Dendritic cell treated with granulocyte-macrophage colony-stimulating factor and Interleukin-4, amounts not matched to agents 40 ng/mL and 50 ng/mL, for 4 days (primary cell): Measurements from ENCODE around the gene SLC24A4.

Experiments used
- H3K27ac Mint-ChIP-seq: one replicate; pipeline ENCODE4 v1.8.0; 2022; ENCODE audit warnings: mild to moderate bottlenecking, mixed read lengths
- H3K27me3 Mint-ChIP-seq: one replicate; pipeline ENCODE4 v1.8.0; 2022; ENCODE audit warnings: mild to moderate bottlenecking, mixed read lengths
- H3K36me3 Mint-ChIP-seq: one replicate; pipeline ENCODE4 v1.8.0; 2022; ENCODE audit warnings: low read depth, mixed read lengths
- H3K4me1 Mint-ChIP-seq: one replicate; pipeline ENCODE4 v1.8.0; 2022; ENCODE audit warnings: low read depth, mixed read lengths
- H3K4me3 Mint-ChIP-seq: one replicate; pipeline ENCODE4 v1.8.0; 2022; ENCODE audit warnings: mild to moderate bottlenecking, moderate library complexity, mixed read lengths
- H3K9me3 Mint-ChIP-seq: one replicate; pipeline ENCODE4 v1.8.0; 2022; ENCODE audit warnings: mixed read lengths
- intact Hi-C: fragments of 100-400 bp; cut with micrococcal nuclease; formaldehyde crosslinking; loops from one replicate; pipeline ENCODE4 v1.15.0; 2022

The SLC24A4 gene

DNA sequence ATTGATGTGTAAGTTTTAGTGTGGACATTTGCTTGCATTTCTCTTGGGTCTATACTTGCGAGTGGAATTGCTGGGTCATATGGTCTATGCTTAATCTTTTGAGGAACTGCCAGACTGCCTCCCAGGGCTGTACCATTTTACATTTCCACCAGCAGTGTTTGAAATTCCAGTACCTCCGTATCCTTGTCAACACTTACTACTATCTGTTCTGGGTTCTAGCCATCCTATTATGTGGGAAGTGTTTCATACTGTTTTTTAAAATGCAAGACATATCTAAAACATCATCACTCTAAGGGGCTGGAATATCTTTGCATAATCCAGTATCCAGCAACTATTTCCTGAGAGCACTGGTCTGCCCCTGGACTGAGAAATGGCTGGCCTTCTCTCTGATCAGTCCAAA, 110.4 kb downstream of the SLC24A4 start:
- Mint-ChIP-seq H3K27ac (no peak overlapping the region), H3K4me1 (peaks cover 7% of the 10 kb centered on the region), H3K4me3 (no peak overlapping the region), H3K9me3 (peaks cover 13% of the 10 kb centered on the region), H3K36me3 (no peaks in the 10 kb centered on the region), H3K27me3 (peaks cover 3% of the 10 kb centered on the region)
- intact Hi-C loops: no loop called here

DNA sequence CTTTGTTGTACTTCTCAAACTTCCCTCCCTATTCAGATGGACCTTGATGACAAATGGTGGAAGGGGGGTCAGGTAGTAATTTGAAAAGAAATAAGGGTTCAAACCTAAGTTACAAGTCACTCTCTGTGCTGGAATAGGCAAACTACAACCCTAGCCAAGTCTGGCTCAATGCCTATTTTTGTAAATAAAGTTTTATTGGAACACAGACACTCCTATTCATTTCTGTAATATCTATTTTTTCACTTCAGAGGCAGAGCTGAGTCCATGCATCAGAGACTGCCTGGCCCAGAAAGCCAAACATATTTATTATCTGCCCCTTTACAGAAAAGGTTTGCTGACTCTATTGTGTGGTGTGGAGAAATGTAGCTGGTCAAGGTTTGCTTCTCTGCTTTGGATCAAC, 112.2 kb downstream of the SLC24A4 start:
- Mint-ChIP-seq H3K9me3 (peaks cover 13% of the 10 kb centered on the region), H3K27me3 (peaks cover 9% of the 10 kb centered on the region)

DNA sequence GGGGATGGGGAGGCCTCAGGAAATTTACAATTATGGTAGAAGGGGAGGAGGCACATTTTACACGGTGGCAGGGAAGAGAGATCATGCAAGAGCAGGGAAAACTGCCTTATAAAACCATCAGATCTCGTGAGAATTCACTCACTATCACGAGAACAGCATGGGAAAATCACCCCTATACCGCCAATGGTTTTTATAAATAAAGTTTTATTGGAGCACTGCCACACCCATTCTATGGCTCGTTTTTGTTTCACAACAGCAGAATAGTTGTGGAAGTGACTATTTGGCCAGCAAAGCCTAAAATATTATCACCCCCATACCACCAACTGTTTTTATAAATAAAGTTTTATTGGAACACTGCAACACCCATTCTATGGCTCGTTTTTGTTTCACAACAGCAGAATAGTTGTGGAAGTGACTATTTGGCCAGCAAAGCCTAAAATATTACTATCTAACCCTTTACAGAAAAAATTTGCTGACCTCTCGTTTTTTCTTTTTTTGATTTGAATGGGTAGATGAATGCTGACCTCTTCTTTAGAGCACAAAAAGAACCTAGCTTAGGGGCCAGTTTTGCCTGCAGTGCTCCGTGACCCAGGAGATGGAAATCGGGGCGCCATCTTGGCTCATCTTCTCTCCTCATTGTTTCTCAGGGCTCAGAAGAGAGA, 113.3 kb downstream of the SLC24A4 start:
- no peak overlapping the region for H3K4me3 Mint-ChIP-seq
- H3K27me3 Mint-ChIP-seq: peaks cover 8% of the 10 kb centered on the region
- H3K36me3 Mint-ChIP-seq: no peaks in the 10 kb centered on the region
- peaks cover 17% of the 10 kb centered on the region for H3K4me1 Mint-ChIP-seq
- peaks cover 13% of the 10 kb centered on the region for H3K9me3 Mint-ChIP-seq
- no peak overlapping the region for H3K27ac Mint-ChIP-seq
- intact Hi-C loops: no loop called here

More for the DNA sequence above, 112.2 kb downstream of the SLC24A4 start:
- intact Hi-C loops: no loop called here
- Mint-ChIP-seq H3K27ac (no peak overlapping the region), H3K4me1 (peaks cover 10% of the 10 kb centered on the region), H3K36me3 (no peaks in the 10 kb centered on the region), H3K4me3 (no peak overlapping the region)

DNA sequence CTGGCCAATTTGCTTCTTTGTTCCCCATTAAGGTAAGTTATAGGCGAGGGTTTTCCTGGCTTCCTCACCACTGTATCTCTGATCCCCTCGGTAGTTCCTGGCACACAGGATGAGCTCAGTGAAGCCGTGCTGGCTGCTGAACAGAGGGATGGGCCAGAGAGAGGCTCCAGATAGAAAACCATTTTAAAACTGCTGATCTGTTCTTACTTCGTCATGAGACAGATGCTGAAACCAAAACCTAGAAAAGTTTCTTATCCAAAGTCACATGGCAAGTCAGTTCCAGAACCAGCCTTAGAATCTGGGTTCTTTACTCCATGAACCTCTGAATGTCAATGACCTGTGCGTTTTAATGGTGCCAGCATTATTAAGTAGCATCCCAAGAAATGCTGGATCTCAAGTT, 114.3 kb downstream of the SLC24A4 start:
- Mint-ChIP-seq H3K27me3 (peaks cover 11% of the 10 kb centered on the region), H3K36me3 (no peaks in the 10 kb centered on the region), H3K4me1 (peaks cover 26% of the 10 kb centered on the region), H3K27ac (no peak overlapping the region), H3K9me3 (peaks cover 13% of the 10 kb centered on the region), H3K4me3 (no peak overlapping the region)
- intact Hi-C loops: no loop called here

DNA sequence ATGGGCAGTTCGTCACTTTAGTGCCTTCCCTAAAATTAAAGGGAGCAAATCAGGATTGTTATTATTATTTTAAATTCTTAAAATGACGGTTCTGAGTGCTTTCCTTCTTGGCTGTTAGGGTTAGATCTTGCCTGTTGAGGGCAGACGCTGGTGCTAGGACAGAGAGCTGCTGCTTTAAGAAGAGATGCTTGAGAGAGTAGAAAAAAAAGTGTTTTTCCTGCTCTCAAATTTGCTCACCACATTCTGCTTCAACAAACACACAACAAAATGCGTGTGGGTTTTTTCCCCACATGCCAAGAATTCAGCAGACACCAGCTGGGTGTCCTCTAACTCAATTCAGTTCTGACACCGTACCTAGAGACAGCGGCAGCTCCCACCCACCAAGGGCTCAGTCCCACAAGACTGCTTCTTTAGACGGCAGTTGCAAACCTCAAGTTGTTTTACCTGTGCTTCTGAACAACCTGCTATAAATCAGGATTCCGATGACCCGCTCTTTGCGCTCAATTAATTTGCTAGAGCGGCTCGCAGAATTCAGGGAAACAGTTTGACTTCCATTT, 114.8 kb downstream of the SLC24A4 start:
- H3K27me3 Mint-ChIP-seq: peaks cover 11% of the 10 kb centered on the region
- H3K36me3 Mint-ChIP-seq: no peaks in the 10 kb centered on the region
- peaks cover 31% of the 10 kb centered on the region for H3K4me1 Mint-ChIP-seq
- peaks cover 13% of the 10 kb centered on the region for H3K9me3 Mint-ChIP-seq
- no peak overlapping the region for H3K27ac Mint-ChIP-seq
- intact Hi-C loops: no loop called here
- H3K4me3 Mint-ChIP-seq: no peak overlapping the region

DNA sequence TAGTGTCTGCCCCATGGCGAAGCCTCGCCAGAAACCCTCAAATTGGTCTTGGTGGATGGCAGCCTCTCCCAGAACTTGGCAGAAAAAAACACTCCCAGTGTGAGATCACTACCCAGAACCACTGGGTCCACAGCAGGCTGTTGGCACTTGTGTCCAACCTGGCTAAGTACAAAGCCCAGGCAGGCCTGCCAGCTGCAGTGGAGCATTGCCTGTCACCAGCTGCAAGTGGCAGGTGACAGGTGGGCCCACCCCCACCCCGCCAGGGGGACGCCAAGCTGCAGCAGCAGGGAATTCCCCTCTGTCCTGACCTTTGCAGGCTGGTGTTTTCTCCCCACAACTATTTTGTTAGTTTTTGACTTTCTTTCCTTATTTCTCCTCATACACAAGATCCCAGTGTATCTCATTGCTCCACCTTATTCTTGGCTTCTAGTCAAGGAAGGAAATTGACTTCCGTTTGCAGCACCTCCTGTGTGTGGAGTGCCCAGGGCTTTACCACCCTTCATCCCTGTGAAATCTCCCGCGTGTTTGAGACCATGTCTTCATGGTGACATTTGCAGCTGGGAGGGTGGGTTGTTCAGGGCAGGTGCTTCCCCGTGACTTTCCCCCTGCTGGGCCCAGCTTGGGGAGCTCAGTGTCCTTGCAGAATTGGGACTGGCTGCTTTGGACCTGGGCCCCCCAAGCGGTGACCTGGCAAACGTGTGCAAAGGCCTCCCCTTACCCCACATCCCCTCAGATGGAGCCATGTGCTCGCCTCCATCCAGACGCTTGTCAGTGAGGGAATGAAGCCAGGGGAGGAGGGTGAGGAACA, 116.8 kb downstream of the SLC24A4 start:
- Mint-ChIP-seq H3K36me3 (no peaks in the 10 kb centered on the region), H3K27me3 (peaks cover 11% of the 10 kb centered on the region), H3K27ac (no peak overlapping the region), H3K4me3 (no peak overlapping the region), H3K9me3 (no peaks in the 10 kb centered on the region), H3K4me1 (peaks cover 34% of the 10 kb centered on the region)
- intact Hi-C loops: no loop called here

DNA sequence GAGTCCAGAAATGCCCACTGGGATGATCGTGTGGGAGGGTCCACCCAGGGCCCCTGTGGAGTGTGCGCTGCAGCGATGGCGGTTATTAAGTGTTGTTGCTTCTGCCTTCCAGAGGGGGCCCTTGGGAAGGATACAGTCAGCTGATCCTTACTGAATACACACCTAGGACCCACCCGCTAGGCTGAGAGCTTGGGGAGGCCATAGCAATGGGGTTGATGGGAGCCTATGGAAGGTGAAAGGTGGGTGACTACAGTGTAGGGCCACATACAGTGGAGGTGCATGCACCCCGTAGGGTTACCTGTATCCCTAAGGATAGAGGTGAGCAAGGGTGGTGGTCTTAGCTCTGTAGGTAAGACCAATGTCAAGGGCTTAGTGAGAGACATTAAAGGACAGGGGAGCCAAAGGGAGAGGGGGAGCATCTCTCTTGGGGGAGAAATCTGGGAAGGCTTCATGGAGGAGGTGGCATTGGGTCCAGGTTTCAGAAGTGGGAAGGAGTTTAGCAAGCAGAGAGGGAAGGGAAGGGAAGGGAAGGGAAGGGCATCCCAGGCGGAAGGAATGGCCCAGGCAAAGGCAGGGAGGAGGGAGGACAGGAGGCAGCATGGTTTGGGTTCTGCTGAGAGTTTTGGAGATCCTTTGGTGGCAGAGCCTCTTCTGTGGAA, 117.5 kb downstream of the SLC24A4 start:
- no peak overlapping the region for H3K4me3 Mint-ChIP-seq
- H3K27ac Mint-ChIP-seq: no peak overlapping the region
- H3K9me3 Mint-ChIP-seq: no peaks in the 10 kb centered on the region
- peaks cover 11% of the 10 kb centered on the region for H3K27me3 Mint-ChIP-seq
- intact Hi-C loops: no loop called here
- H3K36me3 Mint-ChIP-seq: no peaks in the 10 kb centered on the region
- peaks cover 34% of the 10 kb centered on the region for H3K4me1 Mint-ChIP-seq

DNA sequence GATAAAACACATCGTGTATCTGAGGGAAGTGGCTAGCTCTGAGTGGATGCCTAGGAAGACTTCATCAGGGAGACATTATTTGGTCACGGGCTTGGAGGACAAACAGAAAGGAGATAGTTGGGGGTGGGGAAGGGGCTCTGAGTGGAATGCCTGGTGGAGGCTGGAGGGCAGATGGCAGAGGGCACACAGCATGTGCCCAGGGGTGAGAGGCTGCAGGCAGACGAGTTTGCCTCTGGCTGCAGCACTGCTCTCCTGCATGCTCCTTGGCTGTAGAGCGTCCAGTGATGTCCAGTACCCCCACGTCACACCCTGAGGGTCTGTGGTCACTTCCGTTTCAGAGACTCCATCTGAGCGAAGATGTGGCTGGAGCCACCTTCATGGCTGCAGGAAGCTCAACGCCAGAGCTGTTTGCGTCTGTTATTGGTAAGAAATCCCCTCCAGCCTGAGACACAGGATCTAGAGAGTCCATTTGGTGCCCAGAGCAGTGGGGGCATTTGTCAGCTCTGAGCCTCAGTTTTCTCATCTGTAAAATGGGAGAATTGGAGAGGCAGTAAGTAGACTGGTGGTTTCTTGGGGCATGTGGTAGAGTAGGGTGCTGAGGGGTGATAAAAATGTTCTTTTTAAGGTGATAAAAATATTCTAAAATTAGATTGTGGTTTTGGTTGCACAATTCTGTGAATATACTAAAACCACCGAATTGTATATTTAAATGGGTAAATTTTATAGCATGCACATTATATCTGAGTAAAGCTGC, 119.0 kb downstream of the SLC24A4 start:
- peaks cover 11% of the 10 kb centered on the region for H3K27me3 Mint-ChIP-seq
- no peak overlapping the region for H3K4me3 Mint-ChIP-seq
- H3K9me3 Mint-ChIP-seq: no peaks in the 10 kb centered on the region
- H3K4me1 Mint-ChIP-seq: peaks cover 42% of the 10 kb centered on the region
- no peak overlapping the region for H3K27ac Mint-ChIP-seq
- H3K36me3 Mint-ChIP-seq: no peaks in the 10 kb centered on the region
- intact Hi-C loops: no loop called here

DNA sequence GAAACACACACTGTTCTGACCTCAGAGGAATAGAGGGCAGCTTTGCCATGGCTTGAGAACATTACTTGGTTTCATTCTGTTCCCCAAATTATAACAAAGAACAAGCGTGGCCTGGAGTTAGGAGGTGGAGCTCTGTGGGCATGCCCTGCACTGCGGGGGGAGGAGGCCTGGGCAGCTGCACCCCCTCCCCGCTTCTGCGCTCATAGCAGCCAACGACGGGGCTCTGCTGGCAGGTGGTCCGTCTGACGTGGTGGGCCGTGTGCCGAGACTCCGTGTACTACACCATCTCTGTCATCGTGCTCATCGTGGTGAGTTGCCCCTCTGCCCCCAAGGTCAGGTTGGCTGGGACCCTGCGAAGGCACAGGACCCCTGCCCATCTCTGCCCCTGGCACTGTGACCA, 120.2 kb downstream of the SLC24A4 start:
- intact Hi-C loops: no loop called here
- no peak overlapping the region for H3K27ac Mint-ChIP-seq
- H3K4me1 Mint-ChIP-seq: peaks cover 43% of the 10 kb centered on the region
- H3K9me3 Mint-ChIP-seq: no peaks in the 10 kb centered on the region
- H3K4me3 Mint-ChIP-seq: no peak overlapping the region
- peaks cover 11% of the 10 kb centered on the region for H3K27me3 Mint-ChIP-seq
- H3K36me3 Mint-ChIP-seq: no peaks in the 10 kb centered on the region

DNA sequence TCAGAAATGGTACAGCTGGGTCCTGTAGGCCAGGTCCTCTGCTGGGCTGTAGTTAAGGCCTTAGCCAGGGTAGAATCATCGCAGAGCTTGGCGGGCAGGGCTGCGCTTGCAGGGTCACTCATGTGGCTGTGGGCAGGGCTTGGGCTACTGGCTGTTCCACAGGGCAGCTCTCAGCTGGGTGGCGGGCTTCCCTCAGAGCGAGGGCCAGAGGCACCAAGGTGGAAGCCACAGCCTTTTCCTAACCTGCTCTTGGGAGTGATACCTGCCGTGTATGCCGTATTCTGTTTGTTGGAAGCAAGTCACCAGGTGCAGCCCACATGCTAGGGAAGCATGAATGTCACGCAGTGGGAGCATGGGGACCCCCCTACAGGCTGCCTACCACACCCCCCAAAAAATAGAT, 120.8 kb downstream of the SLC24A4 start:
- Mint-ChIP-seq H3K4me1 (peaks cover 43% of the 10 kb centered on the region), H3K27me3 (peaks cover 11% of the 10 kb centered on the region), H3K9me3 (no peaks in the 10 kb centered on the region), H3K4me3 (no peak overlapping the region), H3K36me3 (no peaks in the 10 kb centered on the region), H3K27ac (no peak overlapping the region)
- intact Hi-C loops: no loop called here

DNA sequence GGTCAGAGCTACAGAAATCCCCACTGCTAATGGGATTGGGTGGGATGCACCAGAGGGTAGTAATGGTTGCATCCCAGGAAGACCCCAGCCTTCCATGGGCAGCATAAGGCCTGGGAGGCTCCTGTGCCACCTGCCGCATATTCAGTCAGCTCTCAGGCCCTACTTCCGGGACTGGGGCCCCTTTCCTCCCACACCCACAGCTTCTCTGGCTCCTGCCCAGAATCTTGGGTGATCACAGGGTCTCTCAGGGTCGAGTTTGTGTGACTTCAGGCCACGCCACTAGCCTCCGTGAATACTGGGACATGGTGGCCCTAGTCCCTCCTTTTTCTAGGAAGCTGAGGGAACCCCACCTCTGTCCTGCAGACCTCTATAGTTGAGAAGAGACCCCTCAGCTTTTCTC, 123.8 kb downstream of the SLC24A4 start:
- no peaks in the 10 kb centered on the region for H3K9me3 Mint-ChIP-seq
- H3K27ac Mint-ChIP-seq: no peak overlapping the region
- H3K27me3 Mint-ChIP-seq: peaks cover 2% of the 10 kb centered on the region
- intact Hi-C loops: no loop called here
- H3K4me1 Mint-ChIP-seq: peaks cover 41% of the 10 kb centered on the region
- no peaks in the 10 kb centered on the region for H3K36me3 Mint-ChIP-seq
- H3K4me3 Mint-ChIP-seq: no peak overlapping the region

DNA sequence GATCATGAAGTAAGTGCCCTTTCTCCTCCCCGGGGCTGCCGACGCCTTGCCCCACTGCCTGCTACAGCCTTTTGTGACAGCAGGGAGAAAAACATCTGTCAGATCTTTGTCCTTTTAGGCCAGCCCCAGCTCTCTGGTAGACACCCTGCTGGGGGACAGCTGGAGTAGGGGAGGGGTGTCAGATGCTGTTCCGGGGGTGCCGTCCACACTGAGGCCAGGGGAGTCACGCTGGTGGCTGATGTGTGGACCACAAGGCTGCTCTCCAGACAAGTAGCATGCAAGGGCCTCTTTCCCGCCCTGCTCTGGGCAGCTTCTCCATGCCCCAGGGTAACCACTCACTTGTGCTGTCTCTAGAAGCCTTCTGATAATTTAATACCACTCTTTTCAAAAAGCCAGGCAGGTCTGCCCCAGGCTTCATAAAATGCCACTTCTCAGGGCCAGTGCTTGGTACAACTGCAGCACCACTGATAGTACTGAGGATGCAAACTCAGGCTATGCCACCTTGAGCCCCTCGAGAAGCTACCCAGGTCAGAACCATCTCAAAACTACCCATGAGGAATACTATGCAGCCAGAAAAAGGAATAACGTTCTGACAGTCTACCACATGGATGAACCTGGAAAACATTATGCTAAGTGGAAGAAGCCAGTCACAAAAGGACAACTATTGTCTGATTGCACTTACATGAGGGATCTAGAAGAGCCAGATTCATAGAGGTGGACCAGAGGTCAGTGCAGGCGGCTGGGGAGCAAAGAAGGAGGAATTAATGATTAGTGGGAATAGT, 124.6 kb downstream of the SLC24A4 start:
- Mint-ChIP-seq H3K27me3 (peaks cover 4% of the 10 kb centered on the region), H3K9me3 (no peaks in the 10 kb centered on the region), H3K36me3 (no peaks in the 10 kb centered on the region), H3K27ac (no peak overlapping the region), H3K4me3 (no peak overlapping the region), H3K4me1 (peaks cover 32% of the 10 kb centered on the region)
- intact Hi-C loops: no loop called here

DNA sequence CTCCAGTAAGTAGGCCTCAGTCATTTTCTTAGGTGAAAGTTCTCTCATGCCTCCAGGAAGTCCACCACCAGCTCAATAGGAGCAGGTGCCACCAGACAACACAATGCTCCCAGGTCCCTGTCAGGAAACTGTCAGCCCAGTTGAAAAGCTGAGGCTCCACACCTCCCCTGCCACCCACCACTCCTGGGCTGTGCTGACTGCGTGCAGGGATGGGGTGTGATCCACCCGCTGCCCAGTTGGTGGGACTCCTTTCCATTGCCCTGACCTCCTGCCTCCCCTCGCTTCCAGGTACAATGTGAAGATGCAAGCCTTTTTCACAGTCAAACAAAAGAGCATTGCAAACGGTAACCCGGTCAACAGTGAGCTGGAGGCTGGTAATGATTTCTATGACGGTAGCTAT, 125.8 kb downstream of the SLC24A4 start:
- Mint-ChIP-seq H3K36me3 (no peaks in the 10 kb centered on the region), H3K27me3 (peaks cover 4% of the 10 kb centered on the region), H3K4me3 (no peak overlapping the region), H3K4me1 (peaks cover 27% of the 10 kb centered on the region), H3K27ac (no peak overlapping the region), H3K9me3 (no peaks in the 10 kb centered on the region)
- intact Hi-C loops: no loop called here
